Measurements from ENCODE around the gene CFAP68.
"Not testable (repeated sequence)": the region's sequence is repeated elsewhere in the genome, so short reads cannot be mapped to it uniquely, and the experiment has no call there.

The CFAP68 gene

GRCh38 chr11:111918390-111919256 lies 39.3 kb downstream of the CFAP68 start, which contains the start of gene C11orf52:
Gene C11orf52, plus strand, starts transcription at chr11:111918913. Its CDS starts 60 bp downstream, at chr11:111918973.
- peak; percentile 98 for DNase-seq

DNA sequence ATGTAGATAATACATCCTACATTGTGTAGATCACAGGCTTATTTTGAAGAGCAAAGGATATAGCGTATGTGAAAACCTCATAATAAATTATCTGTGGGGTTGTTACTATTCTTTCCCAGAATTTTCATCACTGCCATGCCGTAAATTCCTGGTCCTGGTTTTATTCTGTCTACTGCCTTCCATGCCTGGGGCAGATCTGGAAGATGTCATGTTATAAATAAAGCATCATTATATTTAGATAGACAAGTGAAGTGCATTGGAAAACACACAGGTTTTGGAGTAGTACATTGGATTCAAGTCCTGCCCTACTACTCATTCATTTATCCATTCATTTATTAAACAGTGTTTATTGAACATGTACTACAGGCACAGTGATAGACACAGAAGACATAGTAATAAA lies 41.6 kb downstream of the CFAP68 start:
- no peak for DNase-seq

DNA sequence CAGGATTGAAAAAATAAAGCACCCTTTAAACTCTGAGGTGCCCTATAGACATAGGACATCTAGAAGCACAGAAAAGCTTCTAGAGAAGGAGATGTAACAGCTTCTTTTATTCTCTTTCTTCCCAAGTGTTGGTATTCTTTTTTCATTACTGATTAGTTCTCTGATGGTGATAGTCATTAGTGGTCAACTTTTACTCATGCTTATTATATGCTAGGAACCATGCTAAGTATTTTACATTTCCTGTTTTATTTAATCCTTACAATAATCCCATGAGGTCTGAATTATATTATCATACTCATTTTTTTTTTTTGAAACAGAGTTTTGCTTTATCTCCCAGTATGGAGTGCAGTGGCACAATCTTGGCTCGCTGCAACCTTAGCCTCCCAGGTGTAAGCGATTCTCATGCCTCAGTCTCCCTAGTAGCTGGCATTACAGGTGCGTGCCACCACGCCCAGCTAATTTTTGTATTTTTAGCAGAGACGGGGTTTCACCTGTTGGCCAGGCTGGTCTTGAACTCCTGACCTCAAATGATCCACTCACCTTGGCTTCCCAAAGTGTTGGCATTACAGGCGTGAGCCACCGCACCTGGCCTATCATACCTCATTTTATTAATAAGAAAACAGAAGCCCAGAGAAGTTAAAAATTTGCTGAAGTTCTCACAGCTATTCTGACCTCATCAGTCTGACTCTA lies 42.3 kb downstream of the CFAP68 start:
- DNase-seq, result no peak

DNA sequence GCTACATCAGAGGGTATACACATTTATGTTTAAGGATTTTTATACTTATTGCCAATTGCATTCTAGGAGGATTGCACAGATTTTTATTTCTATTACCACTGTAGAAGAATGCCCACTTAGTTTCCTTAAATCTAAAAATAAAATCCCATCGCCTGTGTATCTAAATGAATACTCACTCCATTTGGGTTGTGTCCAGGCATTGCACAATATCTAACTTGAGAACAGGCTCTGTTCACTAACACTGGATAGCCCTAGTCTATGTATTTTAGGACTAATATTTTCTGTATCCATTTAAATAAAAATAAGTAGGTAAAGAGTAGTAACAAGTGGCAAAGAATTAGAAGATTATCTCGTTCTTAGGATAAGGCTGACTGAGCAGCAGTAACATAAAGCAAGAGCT lies 43.5 kb downstream of the CFAP68 start:
- DNase-seq, result no peak

DNA sequence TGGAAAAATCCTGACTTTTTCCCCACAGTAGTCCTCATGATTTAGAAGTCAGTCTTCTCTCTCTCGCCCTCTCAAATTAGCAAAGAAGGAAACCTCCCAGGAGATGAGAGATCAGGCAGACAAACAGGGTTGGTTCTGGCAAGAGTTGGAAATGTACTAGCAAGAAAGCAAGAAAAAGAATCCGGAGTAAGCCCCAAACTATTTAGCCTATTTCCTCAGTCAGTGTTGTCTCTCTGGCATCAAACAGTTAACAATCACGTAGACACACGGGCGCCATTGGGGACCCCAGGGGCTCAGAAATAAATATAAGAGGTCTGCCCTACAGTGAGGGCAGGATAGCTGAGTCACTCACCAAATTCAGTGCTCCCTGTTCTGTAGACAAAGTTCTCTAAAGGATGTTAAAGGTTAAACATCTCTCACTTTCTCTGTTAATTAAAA lies 44.0 kb downstream of the CFAP68 start:
- DNase-seq, result no peak

DNA sequence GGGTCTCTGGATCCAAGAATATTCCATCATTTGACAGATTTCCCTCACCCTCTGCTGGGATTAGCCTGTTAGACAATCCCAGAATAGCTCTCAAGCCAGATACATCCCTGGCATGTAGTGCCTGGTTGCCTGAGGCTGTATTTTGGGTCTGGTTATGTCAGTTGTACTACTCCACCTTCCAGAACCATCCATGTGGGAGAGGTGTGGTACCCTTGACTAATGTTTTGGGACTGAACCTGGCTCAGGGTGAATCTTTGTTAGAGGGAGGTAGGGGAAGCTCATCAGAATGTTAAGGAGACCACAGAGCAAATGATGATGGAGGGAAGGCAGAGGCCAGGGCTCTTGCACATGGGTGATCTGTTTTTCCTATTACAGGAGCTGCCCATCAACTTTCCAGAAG lies 44.6 kb downstream of the CFAP68 start:
- DNase-seq, result no peak

DNA sequence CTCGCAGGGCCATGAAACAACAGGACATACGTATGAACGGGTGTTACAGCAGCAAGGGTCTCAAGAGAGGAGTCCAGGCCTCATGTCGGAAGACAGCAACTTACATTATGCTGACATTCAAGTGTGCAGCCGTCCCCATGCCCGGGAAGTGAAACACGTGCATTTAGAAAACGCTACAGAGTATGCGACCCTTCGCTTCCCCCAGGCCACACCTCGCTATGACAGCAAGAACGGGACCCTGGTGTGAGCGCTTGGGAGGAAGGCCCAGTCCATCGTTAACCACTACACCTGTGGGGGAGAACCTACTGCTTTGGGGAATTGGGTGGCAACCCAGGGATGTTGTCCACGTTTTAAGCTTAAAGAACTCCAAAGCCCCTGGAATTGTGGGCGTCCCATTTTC lies 46.6 kb downstream of the CFAP68 start:
- DNase-seq, result no peak

GRCh38 chr11:111926505-111927391 lies 47.4 kb downstream of the CFAP68 start:
- DNase-seq, result peak; percentile 99

GRCh38 chr11:111930472-111930871 lies 51.1 kb downstream of the CFAP68 start:
- no peak for DNase-seq

GRCh38 chr11:111932611-111932950 lies 53.2 kb downstream of the CFAP68 start:
- DNase-seq, result no peak

GRCh38 chr11:111933176-111933575 lies 53.8 kb downstream of the CFAP68 start:
- DNase-seq, result not testable (repeated sequence)

- DNase-seq, result no peak
These were observed 54.5 kb downstream of the CFAP68 start for GRCh38 chr11:111933872-111934271.

- DNase-seq, result no peak
These were observed 55.0 kb downstream of the CFAP68 start for GRCh38 chr11:111934306-111934705.
